ENCODE data around the gene PPHLN1.
"Not testable (repeated sequence)": the region's sequence is repeated elsewhere in the genome, so short reads cannot be mapped to it uniquely, and the experiment has no call there.

The PPHLN1 gene

DNA sequence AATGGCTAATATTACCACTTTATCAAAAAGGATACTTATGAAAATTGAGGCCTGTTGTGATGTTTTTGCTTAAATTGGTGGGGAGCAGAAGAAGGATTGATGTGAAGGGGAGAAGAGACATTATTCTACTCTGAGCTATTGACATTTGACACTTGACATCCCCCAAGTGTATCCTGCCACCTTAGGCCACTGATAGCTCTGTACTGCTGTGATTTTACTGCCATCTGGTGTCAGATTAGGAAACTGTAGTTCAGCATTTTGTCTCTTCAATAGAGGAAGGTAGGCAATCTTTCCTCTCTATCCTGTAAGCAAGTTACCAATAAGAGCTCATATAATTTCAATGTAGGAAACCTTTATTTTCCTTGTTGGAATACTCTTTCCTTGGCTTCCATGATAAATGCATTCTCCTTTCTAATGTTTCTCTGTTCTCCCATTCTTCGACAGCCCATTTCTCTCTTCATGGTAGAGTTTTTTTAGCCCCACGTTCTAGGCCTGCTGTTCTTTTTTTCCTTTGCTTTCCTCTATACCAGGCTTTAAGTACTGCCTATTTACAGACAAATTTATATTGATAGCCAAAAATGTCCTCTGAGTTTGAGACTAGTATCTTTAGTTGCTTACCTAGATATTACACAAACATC lies 46.3 kb downstream of the PPHLN1 start:
- no peak for DNase-seq (ENCODE audit: low read depth)

DNA sequence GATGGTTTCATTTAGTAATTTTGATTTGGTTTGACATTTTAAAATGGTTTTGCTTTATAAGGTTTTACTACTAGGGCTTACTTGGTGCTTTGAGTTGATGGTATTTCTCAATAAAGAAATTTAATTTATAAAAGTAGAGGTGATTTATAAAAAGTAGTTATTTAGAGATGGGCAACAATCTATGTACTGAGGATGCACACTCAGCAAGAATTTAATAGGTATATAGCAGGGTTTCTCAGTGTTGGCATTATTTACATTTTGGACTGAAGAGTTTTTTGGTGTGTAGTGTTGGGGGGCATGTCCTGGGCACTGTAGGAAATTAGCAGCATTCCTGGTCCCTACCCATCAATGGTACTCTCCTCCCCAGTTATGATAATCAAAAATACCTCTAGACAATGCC lies 47.7 kb downstream of the PPHLN1 start:
- DNase-seq (ENCODE audit: low read depth), result no peak

GRCh38 chr12:42380733-42381132 lies 54.8 kb downstream of the PPHLN1 start:
- DNase-seq (ENCODE audit: low read depth), result no peak

- DNase-seq (ENCODE audit: low read depth), result no peak
These were observed 56.2 kb downstream of the PPHLN1 start for GRCh38 chr12:42382013-42382696.

GRCh38 chr12:42385326-42385841 lies 59.4 kb downstream of the PPHLN1 start:
- no peak for DNase-seq (ENCODE audit: low read depth)

DNA sequence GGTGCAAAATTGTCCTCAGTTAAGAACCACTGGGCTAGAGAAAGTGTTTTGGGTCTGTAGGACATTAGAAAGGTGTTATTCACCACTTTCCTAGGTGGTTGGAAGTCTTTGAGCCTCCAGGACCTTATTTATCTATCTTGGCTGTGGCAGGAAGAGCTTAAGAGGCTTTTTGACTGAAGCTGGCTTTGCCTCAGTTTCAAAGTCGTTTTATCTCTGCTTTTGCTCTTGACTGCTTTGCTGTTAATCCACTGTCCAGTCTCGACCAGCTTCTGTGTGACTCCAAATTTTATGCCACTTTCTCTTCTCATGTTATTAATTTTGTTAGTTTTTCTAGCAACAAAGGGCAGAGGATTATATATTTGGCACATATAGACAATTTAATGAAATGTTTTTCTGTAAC lies 60.3 kb downstream of the PPHLN1 start:
- DNase-seq (ENCODE audit: low read depth), result no peak

- DNase-seq (ENCODE audit: low read depth), result not testable (repeated sequence)
These were observed 62.1 kb downstream of the PPHLN1 start for GRCh38 chr12:42388086-42388485.

DNA sequence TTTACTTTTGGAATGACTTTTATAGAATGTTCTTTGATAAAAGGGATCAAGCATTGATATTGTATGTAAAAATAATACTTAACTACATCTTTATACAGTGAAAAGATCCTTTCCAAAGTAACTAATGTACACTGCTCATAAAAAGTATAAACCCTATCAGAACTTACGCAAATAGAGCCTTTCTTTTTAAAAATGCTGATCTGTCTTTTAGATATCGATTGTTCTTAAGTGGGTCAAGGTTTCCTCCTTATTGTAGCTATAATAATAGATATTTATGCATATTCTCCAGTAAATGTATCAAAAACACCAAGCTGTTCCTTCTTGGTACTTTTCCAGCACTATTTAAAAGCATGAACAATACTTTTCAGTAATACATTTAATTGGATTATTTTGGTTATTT lies 68.5 kb downstream of the PPHLN1 start:
- no peak for DNase-seq (ENCODE audit: low read depth)

- DNase-seq (ENCODE audit: low read depth), result no peak
These were observed 70.7 kb downstream of the PPHLN1 start for GRCh38 chr12:42396473-42397259.

DNA sequence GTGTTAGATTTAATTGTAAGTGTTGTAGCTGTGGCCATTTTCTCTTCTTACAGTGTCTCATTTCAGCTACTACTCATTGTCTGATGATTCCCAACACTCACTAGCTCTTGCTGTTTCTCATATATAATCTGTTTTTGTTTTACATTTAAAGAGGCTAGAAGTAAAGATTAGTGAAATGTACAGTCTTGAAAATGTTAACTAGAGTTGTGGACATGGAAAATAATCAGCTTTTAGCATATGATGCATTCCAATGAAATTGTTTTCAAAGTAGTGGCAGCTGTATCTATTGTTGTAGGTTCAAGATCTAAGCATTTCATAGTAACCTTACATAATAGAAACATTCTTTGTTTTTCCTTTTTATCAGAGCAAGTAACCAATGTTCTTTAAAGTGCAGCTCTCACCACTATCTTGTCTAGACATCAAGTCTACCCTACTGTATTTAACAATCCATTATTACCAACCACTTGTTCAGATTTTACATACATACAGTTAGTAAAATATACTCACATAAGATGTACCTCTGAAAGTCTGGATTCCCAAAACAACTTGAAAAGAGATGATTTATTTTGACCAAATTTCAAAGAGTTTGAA lies 76.9 kb downstream of the PPHLN1 start:
- DNase-seq (ENCODE audit: low read depth), result no peak

- DNase-seq (ENCODE audit: low read depth), result no peak
These were observed 81.3 kb downstream of the PPHLN1 start for GRCh38 chr12:42407306-42407705.

DNA sequence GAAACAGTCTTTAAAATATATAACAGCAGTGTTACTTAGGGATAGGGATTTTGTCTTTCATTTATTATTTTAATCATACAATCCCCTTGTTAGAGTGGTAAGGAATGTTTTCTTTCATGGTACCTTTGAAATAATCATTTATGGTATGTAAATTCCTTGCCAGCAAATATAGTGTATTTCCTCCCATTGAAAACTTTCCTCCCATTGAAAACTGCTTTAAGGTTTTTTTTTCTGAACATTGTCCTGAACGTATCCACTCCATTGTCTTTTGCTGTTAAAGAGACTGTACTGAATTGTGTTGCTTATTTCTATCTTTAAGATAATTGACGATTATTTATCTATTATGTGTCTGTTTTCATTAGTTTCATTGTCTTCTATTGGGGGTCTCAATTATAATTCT lies 83.5 kb downstream of the PPHLN1 start:
- no peak for DNase-seq (ENCODE audit: low read depth)

- DNase-seq (ENCODE audit: low read depth), result no peak
These were observed 84.4 kb downstream of the PPHLN1 start for GRCh38 chr12:42410340-42410739.

- no peak for DNase-seq (ENCODE audit: low read depth)
These were observed 94.4 kb downstream of the PPHLN1 start for GRCh38 chr12:42420395-42420794.

- no peak for DNase-seq (ENCODE audit: low read depth)
These were observed 96.1 kb downstream of the PPHLN1 start for GRCh38 chr12:42421844-42422779.

GRCh38 chr12:42422785-42423184 lies 96.8 kb downstream of the PPHLN1 start:
- no peak for DNase-seq (ENCODE audit: low read depth)

DNA sequence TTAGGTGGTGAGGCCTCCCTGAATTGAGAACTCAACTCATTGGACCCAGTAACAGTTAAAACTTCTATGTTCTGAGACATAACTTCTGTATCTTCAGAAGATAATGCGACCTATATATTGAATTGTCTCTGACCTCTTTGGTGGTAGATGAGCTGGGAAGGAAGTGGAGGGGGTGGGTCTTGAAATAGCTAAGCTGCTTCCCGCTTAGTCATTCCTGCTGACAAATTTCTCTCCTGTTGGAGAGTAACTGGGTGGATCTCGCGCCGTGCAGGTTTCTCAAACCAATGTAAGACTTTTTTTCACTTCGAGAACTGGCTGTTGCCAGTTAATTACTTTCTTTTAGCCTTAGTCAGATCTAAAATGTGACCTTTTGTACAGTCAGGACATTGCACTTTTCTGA lies 100.8 kb downstream of the PPHLN1 start:
- DNase-seq (ENCODE audit: low read depth), result no peak

DNA sequence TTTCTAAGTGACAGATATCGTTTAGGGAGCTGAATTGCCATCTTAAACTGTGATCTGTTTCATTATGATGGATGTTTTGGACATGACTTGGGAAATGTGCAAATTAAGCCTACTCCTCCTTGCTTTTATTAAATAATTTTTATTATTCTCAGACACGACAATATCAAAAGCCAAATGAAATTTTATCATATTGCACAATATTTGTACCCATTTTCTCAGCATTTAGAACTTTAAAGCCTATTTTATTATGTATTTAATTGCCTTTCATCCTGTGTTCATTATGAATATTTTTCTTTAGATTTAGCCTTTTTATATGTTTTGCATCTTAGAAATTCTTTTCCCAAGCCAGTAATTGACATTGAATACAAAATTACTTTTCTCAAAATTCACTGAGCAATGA lies 102.9 kb downstream of the PPHLN1 start:
- DNase-seq (ENCODE audit: low read depth), result no peak

DNA sequence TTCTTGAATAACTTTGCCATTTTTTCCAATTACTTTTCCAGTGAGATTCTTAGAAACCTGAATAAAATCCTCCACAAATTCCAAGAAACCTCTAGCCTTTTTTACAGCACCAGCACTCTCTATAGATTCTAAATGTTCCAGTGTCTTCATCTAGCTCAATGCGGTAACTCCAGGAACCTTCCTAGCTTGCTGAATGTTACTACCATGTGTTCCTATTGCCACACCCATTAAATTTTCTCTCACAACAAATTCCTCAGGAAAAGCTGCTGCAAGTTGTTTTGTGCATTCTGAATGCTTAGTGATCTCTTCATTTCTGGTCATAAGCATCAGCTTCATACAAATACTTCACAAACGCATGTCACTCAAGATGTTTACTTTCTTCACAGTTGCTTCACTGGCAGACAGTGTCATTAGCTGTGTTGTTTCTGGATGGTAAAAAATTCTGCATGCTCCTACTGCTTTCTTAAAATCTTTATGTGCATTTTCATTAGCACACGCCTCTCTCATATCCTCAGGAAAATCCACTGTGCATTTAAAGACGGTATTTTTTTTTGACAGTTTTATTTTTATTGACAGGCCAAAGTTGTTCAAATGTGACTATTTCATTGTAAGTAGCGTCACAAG lies 106.7 kb downstream of the PPHLN1 start:
- no peak for DNase-seq (ENCODE audit: low read depth)

GRCh38 chr12:42440608-42441007 lies 114.6 kb downstream of the PPHLN1 start:
- DNase-seq (ENCODE audit: low read depth), result no peak

DNA sequence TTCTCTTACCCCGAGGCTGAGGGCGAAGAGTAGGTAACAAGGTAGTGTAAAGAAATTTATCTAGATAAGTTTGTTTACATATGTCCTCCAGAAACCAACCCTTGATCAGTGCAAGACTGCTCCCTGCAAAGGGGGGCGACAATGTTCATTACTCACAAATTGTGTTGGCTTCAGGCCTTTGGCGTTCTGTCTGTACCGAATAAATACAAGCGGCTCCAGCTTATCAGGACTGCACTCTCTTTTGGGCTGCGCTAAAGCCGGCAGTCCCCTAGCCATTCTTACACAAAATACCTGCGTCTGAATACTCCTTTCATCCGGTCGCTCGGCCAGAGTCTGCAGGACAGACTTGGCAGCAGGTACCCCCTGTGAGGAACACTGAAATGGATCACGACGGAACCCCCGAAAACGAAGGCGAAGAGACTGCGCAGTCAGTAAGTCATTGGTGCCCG lies 116.4 kb downstream of the PPHLN1 start:
- DNase-seq (ENCODE audit: low read depth), result no peak
